ENCODE data around the gene FTCD.
"Not testable (repeated sequence)": the region's sequence is repeated elsewhere in the genome, so short reads cannot be mapped to it uniquely, and the experiment has no call there.

Gene FTCD

DNA sequence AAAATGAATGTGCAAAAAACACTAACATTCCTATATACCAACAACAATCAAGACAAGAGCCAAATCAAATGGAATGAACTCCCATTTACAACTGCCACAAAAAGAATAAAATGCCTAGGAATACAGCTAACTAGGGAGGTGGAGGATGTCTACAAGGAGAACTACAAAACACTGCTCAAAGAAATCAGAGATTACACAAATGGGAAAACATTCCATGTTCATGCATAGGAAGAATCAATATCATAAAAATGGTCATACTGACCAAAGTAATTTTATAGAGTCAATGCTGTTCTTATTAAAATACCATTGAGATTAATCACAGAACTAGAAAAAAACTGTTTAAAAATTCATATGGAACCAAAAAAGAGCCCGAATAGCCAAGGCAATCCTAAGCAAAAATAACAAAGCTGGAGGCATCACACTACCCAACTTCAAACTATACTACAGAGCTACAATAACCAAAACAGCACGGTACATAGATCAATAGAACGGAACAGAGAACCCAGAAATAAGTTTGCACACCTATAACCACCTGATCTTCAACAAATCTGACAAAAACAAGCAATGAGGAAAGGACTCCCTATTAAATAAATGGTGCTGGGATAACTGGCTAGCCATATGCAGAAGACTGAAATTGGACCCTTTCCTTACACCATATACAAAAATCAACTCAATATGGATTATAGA lies 21.2 kb upstream of the FTCD start:
- DNase-seq = not testable (repeated sequence)

DNA sequence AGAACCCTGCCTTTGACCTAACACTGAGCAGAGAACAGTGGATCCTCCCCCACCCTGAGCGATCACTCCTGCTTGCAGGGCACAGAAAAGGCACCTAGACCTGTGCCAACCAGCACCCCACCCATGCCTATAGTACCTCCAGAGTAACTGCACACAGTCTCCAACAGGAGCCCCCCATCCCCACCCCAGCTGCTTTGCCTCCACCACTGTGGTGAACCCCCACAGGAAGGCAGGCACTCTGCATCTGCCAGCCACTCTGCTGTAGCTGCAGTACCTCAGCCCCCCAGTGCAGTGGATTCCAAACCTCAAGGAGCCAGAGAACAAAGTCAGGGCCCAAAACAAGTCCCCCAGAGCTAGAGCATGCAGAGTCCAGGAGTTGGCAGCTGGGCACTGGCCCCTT lies 18.2 kb upstream of the FTCD start:
- DNase-seq = peak in 16 of 42 donors; percentile 3 to 35 (median 10)

More for the DNA sequence above, 21.2 kb upstream of the FTCD start:
- intact Hi-C loops (cut with DNase I) = not testable (repeated sequence)

DNA sequence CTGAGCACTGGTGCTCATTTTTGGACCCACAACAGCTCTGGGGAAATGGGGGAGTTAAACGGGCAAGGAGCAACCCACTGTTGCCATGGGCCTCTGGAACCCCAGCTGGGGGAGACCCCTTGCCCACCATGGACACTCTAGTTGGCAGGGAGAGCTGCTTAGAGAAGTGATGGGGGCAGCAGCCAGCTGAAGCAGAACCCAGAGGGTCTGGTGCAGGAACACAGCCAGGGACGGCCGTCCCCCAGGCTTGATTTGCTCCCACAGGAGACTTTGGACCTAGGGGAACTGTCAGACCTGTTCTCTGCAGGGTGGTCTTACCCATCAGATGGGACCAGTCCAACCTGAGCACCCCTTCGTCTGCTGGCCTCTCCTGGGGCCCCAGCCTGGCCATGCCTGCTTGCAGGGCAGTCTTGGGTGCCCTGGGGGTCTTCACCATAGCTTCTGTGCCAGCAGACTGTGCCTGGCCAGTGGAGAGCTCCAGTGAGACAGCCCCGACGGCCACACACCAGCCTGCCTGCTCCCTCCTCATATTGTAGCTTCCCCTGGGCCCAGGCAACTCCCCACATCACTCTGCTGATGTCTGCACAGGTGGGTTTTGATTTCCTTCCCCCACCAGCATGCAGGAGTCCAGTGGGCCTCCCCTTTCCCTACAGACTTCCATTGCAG lies 17.6 kb upstream of the FTCD start:
- intact Hi-C loops (cut with DNase I) = no loop called here
- DNase-seq = peak in 14 of 42 donors; percentile 1 to 26 (median 6)

More for the DNA sequence above, 18.2 kb upstream of the FTCD start:
- intact Hi-C loops (cut with DNase I) = no loop called here

DNA sequence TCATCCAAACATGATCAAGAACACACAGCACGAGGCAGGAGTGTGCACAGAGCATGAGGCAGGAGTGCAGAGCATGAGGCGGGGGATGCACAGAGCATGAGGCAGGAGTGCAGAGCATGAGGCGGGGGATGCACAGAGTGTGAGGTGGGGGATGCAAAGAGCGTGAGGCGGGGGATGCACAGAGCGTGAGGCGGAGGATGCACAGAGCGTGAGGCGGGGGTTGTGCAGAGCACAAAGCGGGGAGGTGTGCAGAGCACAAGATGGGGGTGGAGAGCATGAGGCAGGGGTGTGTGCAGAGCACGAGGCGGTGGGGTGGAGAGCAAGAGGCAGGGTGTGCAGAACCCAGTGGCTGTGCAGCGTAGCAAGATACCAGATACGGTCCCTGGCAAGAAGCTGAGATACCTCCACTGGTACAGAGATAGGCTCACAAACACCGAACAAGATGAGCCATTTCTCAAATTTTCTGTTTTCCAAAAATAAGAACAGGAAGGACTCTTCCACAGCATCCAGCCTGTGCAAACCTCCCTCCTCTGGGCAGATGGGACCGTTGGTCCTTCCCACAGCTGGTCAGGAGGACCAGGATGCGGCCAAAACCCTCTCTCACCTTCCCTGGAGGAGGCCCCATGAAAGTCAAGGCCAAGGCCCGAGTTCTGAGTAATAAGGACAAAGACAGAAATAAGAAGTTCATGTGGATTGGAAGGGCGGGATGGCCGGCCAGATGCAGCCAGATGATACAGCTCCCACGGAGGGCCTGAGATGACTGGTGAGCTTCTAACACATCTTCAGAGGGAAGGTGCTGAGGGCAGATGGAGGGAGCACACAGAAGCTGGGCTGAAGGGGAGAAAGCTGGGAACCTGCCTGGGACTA lies 16.9 kb upstream of the FTCD start:
- intact Hi-C loops (cut with DNase I) = no loop called here
- DNase-seq = peak in 30 of 42 donors; percentile 10 to 69 (median 48)

DNA sequence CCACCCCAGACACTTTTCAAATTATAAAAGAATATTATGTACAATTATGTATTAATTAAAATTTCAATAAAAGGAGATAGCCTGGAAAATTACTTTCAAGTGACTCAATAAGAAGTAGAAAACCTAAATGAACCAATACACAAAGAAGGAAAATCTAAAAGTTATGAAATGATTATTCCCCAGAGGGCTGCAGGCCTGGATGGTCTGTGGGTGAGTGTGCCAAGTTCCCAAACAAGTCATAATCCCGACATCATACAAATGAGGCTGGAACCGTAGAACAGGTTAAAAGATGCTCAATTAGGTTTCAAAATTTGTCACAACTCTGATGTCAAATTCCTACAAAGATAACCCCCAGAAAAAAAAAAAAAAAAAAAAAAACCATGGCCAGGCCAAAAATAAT lies 16.2 kb upstream of the FTCD start:
- DNase-seq = peak in 3 of 42 donors; percentile 0 to 15 (median 3)
- intact Hi-C loops (cut with DNase I) = no loop called here

DNA sequence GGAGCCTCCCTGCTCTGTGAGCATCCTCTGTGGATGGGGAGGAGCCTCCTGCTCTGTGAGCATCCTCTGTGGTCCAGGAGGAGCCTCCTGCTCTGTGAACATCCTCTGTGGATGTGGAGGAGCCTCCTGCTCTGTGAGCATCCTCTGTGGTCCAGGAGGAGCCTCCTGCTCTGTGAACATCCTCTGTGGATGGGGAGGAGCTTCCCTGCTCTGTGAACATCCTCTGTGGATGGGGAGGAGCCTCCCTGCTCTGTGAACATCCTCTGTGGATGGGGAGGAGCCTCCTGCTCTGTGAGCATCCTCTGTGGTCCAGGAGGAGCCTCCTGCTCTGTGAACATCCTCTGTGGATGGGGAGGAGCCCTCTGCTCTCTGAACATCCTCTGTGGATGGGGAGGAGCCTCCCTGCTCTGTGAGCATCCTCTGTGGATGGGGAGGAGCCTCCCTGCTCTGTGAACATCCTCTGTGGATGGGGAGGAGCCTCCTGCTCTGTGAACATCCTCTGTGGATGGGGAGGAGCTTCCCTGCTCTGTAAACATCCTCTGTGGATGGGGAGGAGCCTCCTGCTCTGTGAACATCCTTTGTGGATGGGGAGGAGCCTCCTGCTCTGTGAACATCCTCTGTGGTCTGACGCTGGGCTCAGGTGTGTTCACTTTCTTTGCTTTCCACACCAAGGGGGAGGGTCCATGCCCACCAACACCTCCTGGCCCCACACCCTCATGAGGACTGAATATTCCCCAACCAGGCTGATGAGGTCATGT lies 15.2 kb upstream of the FTCD start:
- peak in 12 of 42 donors; percentile 3 to 25 (median 7) for DNase-seq
- intact Hi-C loops (cut with DNase I) = not testable (repeated sequence)

DNA sequence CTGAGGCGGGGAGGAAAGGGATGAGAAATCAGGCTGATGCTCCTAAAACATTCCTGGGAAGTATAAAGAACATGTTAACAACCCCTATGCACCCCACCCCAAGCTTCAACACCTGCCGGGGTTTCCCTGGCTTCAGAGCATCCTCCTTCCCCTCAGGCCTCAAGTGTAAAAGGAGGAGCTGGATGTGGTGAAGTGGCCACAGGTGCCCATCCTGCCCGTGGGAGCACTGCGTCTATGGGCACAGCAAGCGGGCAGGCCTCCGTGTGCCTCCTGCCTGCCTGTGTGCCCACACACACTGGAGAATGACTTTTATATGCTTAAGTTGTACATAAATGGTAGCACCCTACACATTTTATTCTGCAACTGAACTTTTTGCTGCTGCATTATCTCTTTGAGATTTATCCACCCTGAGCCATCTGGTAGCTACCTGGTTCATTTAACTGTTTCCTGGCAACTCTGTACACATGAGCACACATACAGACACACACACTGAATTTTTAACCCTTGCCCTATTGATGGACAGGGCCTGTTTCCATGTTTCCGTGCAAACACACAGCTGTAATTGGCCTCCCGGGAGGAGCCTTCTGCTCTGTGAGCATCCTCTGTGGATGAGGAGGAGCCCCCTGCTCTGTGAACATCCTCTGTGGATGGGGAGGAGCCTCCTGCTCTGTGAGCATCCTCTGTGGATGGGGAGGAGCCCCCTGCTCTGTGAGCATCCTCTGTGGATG lies 13.4 kb upstream of the FTCD start:
- peak in 20 of 42 donors; percentile 4 to 40 (median 19) for DNase-seq
- intact Hi-C loops (cut with DNase I) = no loop called here

DNA sequence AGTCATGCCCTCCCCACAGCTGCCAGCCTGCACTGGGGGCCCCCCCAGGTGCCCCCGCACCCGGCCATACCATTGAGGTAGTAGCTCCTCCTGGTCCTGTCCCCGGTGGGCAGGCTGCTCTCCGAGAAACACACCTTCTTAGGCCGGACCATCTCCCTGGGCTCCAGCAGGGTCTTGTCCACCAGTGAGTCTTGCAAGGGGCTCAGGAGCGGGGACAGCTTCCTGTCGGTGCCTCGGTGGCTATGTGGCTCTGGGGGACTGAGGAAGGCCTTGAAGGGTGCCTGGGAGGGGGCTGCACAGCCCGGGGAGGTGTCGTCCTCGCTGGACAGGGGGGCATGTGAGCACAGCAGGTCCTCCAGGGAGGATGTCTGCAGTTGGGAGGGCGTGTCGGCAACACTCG lies 12.9 kb upstream of the FTCD start:
- DNase-seq = peak in 19 of 42 donors; percentile 1 to 40 (median 12)
- intact Hi-C loops (cut with DNase I) = no loop called here

DNA sequence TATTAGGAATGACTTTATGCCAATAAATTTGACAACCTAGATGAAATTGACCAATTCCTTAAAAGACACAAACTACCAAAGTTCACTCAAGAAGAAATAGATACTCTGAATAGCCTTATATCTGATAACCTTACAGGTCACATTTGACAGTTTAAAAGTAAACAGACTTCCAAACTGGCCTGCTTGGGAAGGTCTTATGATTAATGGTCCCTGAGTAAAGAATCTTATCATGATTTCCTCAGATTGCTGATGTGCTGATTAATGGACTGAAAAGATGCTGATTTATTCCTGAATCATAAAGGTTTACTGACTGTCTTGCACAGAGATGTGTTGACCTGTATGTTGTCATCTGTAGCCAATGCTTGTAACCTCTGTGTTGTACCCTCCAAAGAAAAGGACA lies 9.7 kb upstream of the FTCD start:
- intact Hi-C loops (cut with DNase I) = no loop called here
- DNase-seq = no peak

DNA sequence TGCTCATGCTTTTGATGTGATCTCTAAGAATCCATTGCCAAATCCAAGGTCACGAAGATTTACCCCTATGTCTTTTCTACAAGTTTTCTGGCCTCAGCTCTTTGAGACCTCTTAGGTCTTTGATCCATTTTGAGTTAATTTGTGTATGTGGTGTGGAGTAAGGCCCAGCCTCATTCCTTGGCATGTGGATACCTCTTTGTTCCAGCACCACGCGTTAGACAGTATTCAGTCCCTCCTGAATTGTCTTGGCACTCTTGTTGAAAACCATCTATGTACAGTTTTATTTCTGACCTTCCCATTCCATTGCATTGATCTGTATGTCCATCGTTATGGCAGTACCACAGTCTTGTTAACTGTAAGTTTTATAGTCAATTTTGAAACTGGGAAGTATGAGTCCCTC lies 8.0 kb upstream of the FTCD start:
- intact Hi-C loops (cut with DNase I) = no loop called here
- DNase-seq = no peak

DNA sequence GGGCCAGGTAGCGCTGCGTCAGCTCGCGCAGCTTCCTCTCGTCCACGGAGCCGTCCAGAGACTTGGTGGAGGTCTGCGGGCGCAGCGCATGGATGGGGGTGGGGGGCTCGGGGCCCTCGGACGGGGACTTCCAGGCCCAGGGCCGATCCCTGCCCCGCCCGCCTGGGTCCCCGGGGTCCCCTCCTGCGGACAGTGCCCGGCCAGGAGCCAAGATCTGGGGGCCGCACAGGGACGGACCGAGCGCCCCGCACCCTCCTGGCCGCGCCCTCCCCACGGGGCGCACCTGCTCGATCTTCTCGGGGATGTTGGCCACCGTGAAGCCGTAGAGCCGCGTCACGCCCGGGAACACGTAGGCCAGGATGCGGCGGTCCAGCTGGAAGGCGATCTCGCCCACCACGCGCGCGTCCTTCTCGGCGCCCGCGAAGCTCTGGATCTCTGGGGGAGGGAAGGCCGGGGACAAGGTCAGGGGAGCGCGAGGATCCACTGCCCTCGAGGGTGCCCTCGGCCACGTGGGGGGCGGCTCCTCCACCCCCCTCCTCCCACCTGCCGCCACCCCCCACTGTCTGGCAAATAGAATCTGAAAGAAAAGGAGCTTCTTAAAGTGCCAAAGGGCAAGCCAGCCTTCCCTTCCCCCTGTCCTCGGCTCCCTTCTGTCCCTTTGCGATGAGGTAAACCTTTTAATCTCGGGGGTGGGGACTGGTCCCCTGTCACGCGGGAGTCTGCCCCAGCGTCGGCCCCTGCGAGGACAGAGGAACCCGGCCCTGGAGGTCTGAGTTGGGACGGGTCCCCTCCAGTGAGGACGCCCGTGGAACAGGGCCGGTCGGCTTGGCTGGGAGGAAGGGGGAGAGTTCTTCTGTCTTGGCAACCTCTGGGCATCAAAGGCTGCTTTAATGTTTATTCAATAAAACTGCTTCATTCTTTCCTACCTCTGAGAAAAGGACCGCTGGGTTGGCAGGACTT lies 6.5 kb upstream of the FTCD start:
- DNase-seq = peak in 20 of 42 donors; percentile 1 to 36 (median 10)
- intact Hi-C loops (cut with DNase I) = no loop called here

DNA sequence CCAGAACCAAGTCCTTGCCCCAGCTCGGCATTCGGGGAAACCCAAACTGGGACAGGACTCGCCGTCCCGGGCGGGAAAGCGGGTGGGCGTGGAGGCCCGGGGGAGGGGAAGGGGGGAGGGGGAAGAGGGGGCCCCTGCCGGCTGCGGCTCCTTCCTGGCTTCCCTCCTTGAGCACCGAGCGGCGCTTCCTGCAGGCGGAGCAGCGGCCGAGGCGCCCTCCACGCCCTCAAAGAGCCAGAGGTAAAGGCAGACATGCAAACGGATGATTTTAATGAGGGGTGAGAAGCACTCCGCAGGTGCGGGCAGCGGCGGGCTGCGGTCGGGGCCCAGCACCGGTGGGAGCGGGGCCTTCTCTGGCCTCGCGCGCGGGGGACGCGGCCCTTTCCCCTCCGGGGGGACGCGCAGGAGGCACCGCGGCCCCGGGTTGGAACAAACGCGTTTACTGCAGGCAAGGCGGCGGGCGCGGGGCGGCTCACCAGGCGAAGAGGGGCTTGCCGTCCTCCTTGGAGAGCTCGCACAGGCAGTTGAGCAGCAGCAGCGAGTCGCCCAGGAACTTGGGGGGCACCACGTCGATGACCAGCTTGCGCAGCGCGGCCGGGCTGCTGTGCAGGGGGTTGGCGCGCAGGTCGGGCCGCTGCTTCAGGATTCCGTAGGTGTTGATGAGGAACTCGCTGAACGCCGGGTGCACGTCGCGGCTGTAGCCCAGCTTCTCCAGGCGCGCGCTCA lies 5.7 kb upstream of the FTCD start:
- DNase-seq = peak in 22 of 42 donors; percentile 4 to 37 (median 18)
- intact Hi-C loops (cut with DNase I) = no loop called here

DNA sequence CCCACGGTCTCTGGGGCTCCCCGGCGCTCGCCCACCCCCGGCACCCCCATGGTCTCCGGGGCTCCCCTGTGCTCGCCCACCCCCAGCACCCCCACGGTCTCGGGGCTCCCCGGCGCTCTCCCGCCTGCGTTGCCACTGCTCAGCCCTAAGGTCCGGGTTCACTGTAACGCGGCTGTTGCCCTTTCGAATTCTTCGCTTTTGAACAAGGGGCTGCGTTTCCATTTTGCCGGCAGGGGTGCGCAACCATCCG lies 5.2 kb upstream of the FTCD start:
- peak in 8 of 42 donors; percentile 0 to 35 (median 8) for DNase-seq
- intact Hi-C loops (cut with DNase I) = no loop called here

DNA sequence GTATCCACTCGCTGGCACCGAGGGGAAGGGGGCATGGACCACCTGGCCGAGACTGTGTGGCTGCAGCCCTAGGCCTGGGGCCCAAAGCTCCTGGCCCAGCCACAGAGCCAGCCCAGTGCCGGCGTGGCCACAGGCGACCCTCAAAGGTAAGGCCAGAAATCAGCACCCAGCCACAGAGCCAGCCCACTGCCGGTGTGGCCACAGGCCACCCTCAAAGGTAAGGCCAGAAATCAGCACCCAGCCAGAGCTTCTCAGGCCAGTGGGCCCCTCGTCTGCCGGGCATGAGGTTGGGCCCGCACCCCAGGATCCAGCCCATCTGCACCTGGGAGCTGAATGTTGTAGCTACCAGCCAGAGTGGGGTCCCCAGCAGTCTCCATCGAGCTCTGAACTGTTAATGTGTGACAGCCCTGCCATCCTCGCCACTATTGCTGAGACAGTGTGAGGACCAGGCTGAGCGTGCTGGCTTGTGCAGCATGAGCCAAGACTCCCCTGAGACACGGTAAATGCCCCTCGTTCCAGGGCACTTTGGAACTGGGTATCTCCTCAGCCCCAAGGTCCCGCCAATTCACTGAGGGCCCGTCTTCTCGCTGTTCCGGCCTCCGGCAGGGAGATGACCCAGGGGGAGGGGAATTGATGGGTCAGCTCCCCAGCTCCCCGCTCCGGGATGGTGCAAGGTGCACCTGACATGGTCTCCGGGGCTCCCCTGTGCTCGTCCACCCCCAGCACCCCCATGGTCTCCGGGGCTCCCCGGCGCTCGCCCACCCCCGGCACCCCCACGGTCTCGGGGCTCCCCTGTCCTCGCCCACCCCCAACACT lies 4.7 kb upstream of the FTCD start:
- peak in 18 of 42 donors; percentile 1 to 31 (median 10) for DNase-seq
- intact Hi-C loops (cut with DNase I) = no loop called here

DNA sequence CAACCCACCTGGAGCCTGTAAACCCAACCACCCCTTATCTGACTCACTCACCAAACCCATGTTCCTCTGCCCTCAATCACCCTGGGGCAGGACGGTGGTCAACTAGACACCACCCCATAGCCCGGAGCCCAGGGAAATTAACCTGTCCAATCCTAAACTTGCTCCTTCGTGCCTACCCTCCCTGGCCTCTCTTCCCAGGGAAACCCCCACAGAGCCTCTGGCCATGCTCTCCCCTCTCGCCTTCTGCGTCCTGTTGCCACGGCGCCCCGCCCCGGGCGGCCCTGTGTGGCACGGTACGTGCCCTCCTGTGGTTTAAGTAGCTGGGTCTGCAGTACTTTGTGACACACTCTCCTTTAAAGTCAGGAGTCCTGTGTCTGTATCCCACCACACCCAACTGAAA lies 4.0 kb upstream of the FTCD start:
- peak in 15 of 42 donors; percentile 1 to 35 (median 8) for DNase-seq
- intact Hi-C loops (cut with DNase I) = no loop called here
